Neutrophil (primary cell): Measurements from ENCODE around the gene CEP41.
A peak's percentile ranks its signal among the peaks of the same experiment; 100 is the strongest.

Experiments
- H3K27ac ChIP-seq: fragments of 200-600 bp; sonication (generic); 2 replicates; pipeline ENCODE4 v1.5.1; 2016; ENCODE audit warnings: mild to moderate bottlenecking, moderate library complexity
- H3K27me3 ChIP-seq: fragments of 200-600 bp; sonication (generic); 2 replicates; pipeline ENCODE4 v1.6.0; 2016; ENCODE audit warnings: mild to moderate bottlenecking
- H3K36me3 ChIP-seq: fragments of 200-600 bp; sonication (generic); 2 replicates; pipeline ENCODE4 v1.5.1; 2017
- H3K4me1 ChIP-seq, 2 experiments: fragments of 200-600 bp in 1 of 2; sonication (generic) in 1 of 2; 1 replicate in 1 of 2; 2 replicates in 1 of 2; pipeline versions ENCODE4 v1.5.1 to v1.6.1; 2013 to 2016; ENCODE audit warnings: low read depth in 1 of 2, low read length in 1 of 2, mild to moderate bottlenecking in 1 of 2, moderate library complexity in 1 of 2; ENCODE audit not compliant: control insufficient read depth in 1 of 2, insufficient read depth in 1 of 2
- H3K4me3 ChIP-seq, 2 experiments: fragments of 200-600 bp in 1 of 2; sonication (generic) in 1 of 2; 1 replicate in 1 of 2; 2 replicates in 1 of 2; pipeline ENCODE4 v1.5.1; 2013 to 2016; ENCODE audit warnings: low read depth in 1 of 2, low read length in 1 of 2, mild to moderate bottlenecking in 1 of 2, moderate library complexity in 1 of 2
- H3K9me3 ChIP-seq: fragments of 200-600 bp; sonication (generic); 2 replicates; pipeline ENCODE4 v1.5.1; 2016
- TF ChIP-seq, protein P1 (sequence below): fragments of 200-600 bp; sonication (generic); IDR thresholded peaks from 2 replicates; pipeline ENCODE4 v1.5.1; 2016; ENCODE audit warnings: antibody characterized with exemption

The CEP41 gene, protein sequence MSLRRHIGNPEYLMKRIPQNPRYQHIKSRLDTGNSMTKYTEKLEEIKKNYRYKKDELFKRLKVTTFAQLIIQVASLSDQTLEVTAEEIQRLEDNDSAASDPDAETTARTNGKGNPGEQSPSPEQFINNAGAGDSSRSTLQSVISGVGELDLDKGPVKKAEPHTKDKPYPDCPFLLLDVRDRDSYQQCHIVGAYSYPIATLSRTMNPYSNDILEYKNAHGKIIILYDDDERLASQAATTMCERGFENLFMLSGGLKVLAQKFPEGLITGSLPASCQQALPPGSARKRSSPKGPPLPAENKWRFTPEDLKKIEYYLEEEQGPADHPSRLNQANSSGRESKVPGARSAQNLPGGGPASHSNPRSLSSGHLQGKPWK

GRCh38 chr7:130440527-130441365 is at the start of gene CEP41:
TSS of gene CEP41 (minus strand) at chr7:130441016. CDS start at chr7:130440966, 50 bp downstream.
- no peaks in the 10 kb centered on the region for H3K27me3 ChIP-seq
- no peaks in the 10 kb centered on the region for H3K36me3 ChIP-seq
- H3K9me3 ChIP-seq, result no peaks in the 10 kb centered on the region
- peak within 1 kb of the TSS; percentile 42 for H3K27ac ChIP-seq
- TF ChIP-seq, protein P1, sequence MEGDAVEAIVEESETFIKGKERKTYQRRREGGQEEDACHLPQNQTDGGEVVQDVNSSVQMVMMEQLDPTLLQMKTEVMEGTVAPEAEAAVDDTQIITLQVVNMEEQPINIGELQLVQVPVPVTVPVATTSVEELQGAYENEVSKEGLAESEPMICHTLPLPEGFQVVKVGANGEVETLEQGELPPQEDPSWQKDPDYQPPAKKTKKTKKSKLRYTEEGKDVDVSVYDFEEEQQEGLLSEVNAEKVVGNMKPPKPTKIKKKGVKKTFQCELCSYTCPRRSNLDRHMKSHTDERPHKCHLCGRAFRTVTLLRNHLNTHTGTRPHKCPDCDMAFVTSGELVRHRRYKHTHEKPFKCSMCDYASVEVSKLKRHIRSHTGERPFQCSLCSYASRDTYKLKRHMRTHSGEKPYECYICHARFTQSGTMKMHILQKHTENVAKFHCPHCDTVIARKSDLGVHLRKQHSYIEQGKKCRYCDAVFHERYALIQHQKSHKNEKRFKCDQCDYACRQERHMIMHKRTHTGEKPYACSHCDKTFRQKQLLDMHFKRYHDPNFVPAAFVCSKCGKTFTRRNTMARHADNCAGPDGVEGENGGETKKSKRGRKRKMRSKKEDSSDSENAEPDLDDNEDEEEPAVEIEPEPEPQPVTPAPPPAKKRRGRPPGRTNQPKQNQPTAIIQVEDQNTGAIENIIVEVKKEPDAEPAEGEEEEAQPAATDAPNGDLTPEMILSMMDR, result no peak
- peaks cover 5 to 6% of the 10 kb centered on the region in 2 experiments for H3K4me1 ChIP-seq
- H3K4me3 ChIP-seq, result peak within 1 kb of the TSS; percentile 69 to 81

GRCh38 chr7:130490311-130490791 is 49.5 kb upstream of the CEP41 start:
- no peaks in the 10 kb centered on the region for H3K9me3 ChIP-seq
- H3K27ac ChIP-seq, result no peak overlapping the region
- TF ChIP-seq, protein P1, result no peak
- peaks cover 26 to 30% of the 10 kb centered on the region in 2 experiments for H3K4me1 ChIP-seq
- no peaks in the 10 kb centered on the region for H3K36me3 ChIP-seq
- peaks cover 100% of the 10 kb centered on the region for H3K27me3 ChIP-seq
- peak overlapping the region in 1 of 2 experiments; percentile 1 for H3K4me3 ChIP-seq

GRCh38 chr7:130489140-130489983 is 48.5 kb upstream of the CEP41 start:
- no peak overlapping the region for H3K4me3 ChIP-seq

DNA sequence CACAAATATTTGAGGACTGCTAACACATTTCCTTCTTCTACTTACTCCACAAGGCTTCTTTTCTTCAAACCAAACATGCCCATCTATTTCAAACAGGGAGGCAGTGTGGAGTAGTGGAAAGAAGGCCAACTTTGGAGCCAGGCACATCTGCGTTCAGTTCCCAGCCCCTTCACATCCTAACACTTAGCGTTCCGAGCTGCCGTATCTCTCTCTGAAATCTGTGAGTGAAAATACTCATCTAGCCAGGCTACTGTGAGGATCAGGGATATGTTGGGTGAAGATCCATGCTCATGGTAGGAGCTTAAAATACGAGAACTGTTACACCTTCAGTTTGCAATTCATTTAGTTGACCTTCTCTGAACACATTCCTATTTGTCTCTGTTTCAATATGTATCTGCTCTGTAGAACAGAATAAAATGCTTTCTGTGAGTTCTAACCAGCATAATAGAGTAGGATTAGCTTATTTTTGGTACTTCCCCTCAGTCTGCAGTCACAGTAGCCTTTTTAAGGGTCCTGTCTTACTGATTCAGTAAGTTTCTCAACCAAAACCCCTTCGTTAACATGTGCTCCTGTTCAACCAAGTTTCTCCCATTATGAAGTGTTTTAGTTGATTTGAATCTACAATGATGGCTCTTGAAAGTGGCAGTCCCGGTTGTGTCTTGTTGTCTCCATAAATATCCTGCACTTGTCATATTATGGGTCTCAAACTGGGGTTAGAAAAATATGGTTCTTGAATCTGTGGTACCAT is 47.8 kb upstream of the CEP41 start:
- Histone ChIP-seq H3K36me3 (no peaks in the 10 kb centered on the region), H3K9me3 (no peaks in the 10 kb centered on the region), H3K27ac (no peak overlapping the region), H3K4me1 (peaks cover 26 to 30% of the 10 kb centered on the region in 2 experiments), H3K27me3 (peaks cover 94% of the 10 kb centered on the region), H3K4me3 (no peak overlapping the region)
- TF ChIP-seq, protein P1, result no peak

More at GRCh38 chr7:130489140-130489983, 48.5 kb upstream of the CEP41 start:
- H3K4me1 ChIP-seq, result peaks cover 26 to 30% of the 10 kb centered on the region in 2 experiments
- H3K27ac ChIP-seq, result no peak overlapping the region
- no peaks in the 10 kb centered on the region for H3K9me3 ChIP-seq
- TF ChIP-seq, protein P1, result no peak
- H3K27me3 ChIP-seq, result peaks cover 100% of the 10 kb centered on the region
- no peaks in the 10 kb centered on the region for H3K36me3 ChIP-seq
